SKM-1 treated with dmso at 0.1 percent for 144 hours (cell line): Measurements from ENCODE around the gene RNF152.
A peak's percentile ranks its signal among the peaks of the same experiment; 100 is the strongest.

Source experiments
- DNase-seq: peaks from one replicate; lab custom pipeline; 2025; ENCODE audit not compliant: unreplicated experiment; lab: John Stamatoyannopoulos, UW

Gene RNF152

GRCh38 chr18:61892683-61893308, at the start of gene RNF152:
RNF152 (minus strand) TSS chr18:61893007; CDS start chr18:61816463, 76,544 bp downstream.
- DNase-seq = no peak

DNA sequence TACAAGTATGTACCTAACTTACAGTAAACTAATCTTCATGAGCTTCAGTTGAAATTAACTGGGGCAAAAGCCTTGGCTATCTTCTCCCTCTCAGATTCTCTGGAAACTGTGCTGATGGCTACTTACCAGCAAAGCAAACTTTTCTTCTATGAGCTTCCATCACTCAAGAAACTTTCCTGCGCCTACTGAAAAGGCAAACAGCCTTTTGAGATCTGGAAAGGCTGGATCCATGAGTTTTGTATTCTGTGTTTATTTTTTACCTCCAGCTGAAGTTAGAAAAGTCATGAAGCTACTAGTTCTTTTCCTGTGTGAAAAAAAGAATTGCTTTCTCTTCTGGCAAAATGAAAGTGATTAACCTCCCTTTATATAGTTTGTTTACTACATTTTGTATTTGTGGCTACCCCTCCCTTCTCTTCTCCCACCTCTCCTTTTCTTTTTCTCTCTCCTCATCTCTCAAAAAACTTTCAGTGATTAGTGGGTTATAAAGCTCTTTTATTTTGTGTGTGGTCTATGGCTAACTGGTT, 49.2 kb upstream of the RNF152 start:
- DNase-seq = no peak

- DNase-seq = no peak
Observed at GRCh38 chr18:61939046-61939674, 46.4 kb upstream of the RNF152 start.

DNA sequence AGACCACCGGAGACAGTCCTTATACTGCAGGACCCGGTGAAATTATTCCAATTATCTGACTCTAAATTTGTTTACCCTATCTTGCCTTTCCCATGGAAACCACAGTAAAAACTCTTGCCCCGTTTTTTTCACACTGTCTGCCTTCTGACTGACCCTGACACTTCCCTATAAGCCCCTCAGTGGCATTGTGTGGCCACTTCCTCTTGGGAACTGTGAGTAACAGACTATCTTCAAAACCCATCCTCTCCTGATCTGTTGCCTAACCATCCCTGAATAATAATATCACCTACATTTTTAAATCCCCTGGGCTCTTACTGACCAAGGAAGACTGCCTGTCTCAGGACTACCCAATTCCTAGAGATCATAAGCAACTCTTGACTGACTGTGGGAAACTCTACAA, 42.6 kb upstream of the RNF152 start:
- peak; percentile 22 for DNase-seq

DNA sequence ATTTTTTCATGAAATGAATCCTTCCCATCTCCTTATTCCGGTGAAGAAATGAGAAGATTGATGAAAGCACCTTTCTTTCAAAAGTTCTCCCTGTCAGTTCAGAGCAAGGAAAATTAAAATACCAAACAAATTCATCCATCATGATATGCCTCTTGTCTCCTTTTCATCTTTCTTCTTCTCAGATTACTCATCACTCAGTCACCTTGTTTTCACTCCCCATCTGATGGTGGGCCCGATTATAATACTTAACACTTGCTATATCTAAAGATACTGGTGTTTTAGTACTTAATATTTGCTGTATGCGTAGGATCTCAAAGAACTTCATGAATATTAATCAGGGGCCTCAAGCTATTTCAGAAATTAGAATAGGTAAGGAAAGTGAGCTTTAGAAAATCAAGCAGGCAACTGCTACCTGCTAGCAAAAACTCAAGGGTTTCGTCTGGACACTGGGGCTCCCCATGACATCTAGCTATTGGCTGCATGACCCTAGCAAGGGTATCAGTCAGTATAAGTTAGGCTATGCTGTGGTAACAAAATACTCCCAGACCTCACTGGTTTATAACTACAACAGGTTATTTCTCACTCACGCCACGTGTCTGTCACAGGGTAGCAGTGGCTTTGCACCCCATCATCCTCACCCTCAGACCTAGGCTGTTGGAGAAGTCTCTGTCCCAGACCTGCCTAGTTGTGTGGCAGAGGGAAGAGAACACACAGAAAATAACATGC, 39.0 kb upstream of the RNF152 start:
- no peak for DNase-seq

DNA sequence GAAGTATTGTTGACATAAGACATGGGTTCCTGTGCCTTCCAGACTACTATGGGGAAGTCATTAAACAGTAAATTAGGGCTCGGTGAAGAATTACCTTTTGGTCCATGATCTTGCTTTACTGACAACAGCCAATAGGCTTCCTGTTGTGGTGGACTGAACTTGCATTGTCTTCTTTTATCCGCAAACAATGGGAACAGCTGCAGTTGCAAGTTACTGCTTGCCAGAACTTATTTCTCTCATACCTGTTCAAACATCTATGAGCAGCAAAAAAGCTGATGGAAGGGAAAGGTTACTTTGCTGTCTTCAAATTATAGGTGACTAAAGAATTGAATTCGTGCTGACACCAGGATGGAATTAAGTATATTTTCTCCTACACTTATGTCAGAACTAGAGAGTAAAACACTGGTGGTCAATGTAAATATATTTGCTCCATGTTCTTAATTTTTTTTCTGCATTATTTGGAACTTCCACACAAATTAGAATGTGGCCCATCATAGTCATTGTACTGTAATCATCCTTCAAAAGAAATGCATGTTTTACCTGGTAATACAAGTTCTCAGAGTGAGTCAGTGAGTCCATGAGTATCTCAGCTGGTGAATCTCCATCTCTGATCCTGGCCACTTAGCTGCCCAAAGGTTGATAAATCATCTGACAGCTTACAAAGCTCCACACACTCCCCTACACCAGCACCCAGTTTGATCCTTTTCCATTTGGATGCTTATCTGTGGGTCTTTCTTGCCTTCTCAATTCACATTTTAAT, 37.3 kb upstream of the RNF152 start:
- DNase-seq = no peak

DNA sequence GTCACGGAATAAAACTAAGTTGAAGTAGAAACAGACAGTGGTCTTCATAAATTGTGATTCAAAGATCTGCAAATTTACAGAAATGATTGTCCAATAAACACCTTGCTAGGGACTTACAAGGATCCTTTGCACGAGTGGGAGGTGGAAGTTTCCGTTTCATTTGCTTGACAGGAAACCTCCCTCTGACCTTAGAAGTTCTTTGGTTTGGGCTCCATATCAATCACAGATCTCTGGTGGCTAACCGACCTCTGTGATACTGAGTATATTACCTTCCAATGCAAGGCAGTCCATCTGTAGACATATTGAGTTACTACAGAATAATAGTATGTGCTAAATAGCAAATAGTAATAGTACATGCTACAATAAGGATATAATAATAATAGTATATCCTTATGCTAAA, 33.7 kb upstream of the RNF152 start:
- no peak for DNase-seq

DNA sequence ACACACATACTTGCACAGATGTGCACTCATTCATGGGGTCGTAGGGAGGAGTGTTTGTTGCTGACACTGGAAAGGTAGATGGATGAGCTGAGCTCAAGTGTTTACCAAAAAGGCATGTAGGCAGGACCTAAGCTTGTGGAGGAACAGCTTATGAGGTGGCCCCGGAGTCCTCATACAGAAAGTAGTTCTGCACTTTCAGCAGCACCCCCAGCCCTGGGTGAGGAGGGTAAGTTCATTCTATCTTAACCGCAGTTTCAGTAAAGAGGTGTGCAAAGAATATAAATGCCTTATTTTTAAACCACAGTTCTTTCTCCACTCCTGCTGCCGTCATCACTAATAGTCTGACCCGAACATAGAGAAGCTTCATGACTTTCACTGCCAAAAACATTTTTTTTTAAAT, 31.7 kb upstream of the RNF152 start:
- no peak for DNase-seq

GRCh38 chr18:61922435-61922834, 29.6 kb upstream of the RNF152 start:
- DNase-seq = no peak

DNA sequence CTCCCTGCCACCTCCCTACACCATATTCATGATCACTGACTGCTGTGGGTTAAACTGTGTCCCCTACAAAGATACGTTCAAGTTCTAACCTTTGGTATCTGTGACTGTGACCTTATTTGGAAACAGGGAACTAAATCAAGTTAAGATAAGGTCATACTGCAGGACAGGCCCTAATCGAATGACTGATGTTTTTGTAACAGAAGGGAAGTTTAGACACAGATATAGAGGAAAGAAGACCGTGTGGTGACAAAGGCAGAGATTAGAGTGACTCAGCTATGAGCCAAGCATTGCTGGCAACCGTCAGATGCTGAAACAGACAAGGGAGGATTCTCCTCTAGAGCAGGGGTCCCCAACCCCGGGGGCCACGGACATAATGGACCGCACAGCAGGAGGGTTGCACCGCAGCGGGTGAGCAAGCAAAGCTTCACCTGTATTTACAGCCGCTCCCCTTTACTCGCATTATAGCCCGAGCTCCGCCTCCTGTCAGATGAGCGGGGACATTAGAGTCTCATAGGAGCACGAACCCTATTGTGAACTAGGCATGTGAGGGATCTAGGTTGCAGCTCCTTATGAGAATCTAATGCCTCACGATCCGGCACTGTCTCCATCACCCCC, 28.9 kb upstream of the RNF152 start:
- no peak for DNase-seq

GRCh38 chr18:61917818-61918217, 25.0 kb upstream of the RNF152 start:
- no peak for DNase-seq

GRCh38 chr18:61912476-61912875, 19.7 kb upstream of the RNF152 start:
- no peak for DNase-seq

DNA sequence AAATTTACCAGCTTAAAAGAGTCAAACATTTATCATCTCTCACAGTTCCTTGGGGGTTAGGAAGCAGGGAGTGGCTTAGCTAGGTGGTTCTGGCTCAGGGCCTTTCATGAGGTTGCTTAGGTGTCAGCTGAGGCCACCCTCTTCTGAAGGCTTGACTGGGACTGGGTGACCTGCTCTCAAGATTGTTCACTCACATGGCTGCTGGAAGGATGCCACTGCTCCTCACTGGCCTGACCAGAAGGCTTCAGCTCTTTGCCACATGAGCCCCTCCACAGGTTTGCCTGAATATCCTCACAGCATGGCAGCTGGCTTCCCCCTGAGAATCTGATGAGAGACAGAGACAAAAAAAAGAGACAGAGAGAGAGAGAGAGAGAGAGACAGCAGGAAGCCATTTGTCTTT, 17.3 kb upstream of the RNF152 start:
- DNase-seq = no peak

- no peak for DNase-seq
Observed at GRCh38 chr18:61908661-61909060, 15.9 kb upstream of the RNF152 start.

DNA sequence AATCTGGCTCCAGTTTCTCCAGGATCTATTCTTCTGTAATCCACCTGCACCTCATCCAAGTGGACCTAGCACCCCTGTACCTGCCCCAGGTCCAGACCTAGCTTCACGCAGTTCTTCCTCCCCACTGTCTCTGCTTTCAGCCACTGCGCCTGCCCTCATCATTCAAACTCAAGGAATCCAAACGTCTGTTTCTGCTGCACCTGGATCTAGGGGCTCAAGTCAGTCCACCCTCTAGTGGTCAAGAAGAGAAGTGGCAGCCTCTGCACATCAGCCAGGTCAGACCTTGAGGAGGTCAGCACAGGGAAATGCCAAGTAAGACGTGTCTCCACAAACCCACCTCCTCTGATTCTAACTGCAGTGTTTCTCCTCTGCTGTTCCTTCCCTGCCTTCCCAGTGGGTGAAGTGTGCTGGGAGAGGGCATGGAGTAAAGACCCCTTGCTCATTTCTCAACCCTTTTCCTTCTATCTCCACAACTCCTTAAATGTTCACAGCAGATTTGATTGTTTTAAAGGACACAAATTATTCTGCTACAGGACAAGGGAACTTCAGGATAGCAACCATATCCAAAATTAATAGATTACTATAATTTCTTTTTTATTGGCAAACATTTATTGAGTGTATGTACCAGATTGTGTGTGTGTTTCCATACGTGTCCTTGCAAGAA, 8.6 kb upstream of the RNF152 start:
- DNase-seq = peak; percentile 61

GRCh38 chr18:61900504-61901281, 7.9 kb upstream of the RNF152 start:
- DNase-seq = no peak

DNA sequence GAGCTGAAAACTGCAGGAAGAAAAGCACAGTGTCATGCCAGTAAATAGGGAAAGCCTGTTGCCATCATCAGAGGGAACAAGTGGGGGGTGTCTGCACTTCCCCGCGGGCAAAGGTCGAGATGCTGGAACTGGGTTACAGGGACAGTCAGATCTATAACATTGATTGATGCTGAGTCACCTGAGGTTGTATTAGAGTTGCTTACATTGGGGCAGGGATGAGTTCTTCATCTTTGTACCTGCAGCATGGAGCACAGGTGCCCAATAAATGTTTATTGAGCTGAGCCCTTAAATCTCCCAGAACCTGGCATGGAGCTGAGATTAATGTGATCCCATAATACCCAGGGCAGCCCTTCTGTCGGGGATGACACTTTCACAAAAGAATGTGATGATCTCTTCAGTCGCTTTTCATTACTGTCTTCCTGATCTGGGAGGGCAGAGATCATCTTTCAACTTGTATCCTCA, 5.9 kb upstream of the RNF152 start:
- no peak for DNase-seq

- no peak for DNase-seq
Observed at GRCh38 chr18:61896757-61897156, 4.0 kb upstream of the RNF152 start.

DNA sequence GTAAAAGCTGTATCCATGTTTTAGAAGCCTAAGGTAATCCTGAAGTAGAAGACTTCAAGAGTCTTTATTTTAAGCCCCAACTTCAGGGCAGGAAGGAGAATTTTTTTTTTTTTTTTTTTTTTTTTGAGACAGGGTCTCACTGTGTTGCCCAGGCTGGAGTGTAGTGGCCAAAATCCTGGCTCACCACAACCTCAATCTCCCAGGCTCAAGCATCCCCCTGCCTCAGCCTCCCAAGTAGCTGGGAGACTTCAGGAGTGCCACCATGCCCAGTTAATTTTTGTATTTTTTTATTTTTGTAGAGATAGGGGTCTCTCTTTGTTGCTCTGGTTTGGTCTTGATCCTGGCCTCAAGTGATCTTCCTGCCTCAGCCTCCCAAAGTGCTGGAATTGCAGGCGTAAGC, 3.3 kb upstream of the RNF152 start:
- DNase-seq = no peak
